ENCODE data around the gene CALHM3. TPM values are rescaled to one million over a fixed set of nuclear protein-coding genes. Genes with fewer than 3 reads are reported as not detected.
"Not testable (repeated sequence)": the region's sequence is repeated elsewhere in the genome, so short reads cannot be mapped to it uniquely, and the experiment has no call there.

CALHM3 gene
- total RNA-seq, 2 experiments from 2014 or later, result not detected

- ChIA-PET CTCF (ENCODE audit: unreplicated experiment) (interaction anchor here (0.6 kb wide), 1 partner anchor 108 kb away, joined by 3 read pairs; no protein-coding TSS in a partner anchor), POLR2A (no interaction called here)
- H3K4me3 ChIP-seq (ENCODE audit: low read depth, low read length, poor library complexity, severe bottlenecking), result no peak overlapping the region
- TF ChIP-seq CTCF (conservative IDR thresholded peaks at IDR 0.05; ENCODE audit: low read length), result no peak
- TF ChIP-seq EZH2phosphoT487 (IDR thresholded peaks at IDR 0.05; ENCODE audit: borderline replicate concordance, low read depth, low read length), result no peak
- no TSS peak for BruUV-seq (replicated peaks)
- intact Hi-C loops (cut with micrococcal nuclease; ENCODE audit: unreplicated experiment), result no loop called here
- no peak overlapping the region for H3K27ac ChIP-seq (ENCODE audit: low read depth, low read length, poor library complexity, severe bottlenecking)
- DNase-seq (ENCODE audit: low spot score), result no peak
- no peaks in the 10 kb centered on the region for H4K20me1 ChIP-seq (ENCODE audit: insufficient read depth, low read length)
- H3K36me3 ChIP-seq (ENCODE audit: insufficient read depth, low read length), result no peaks in the 10 kb centered on the region
- H3K9me3 ChIP-seq (ENCODE audit: low read length), result no peaks in the 10 kb centered on the region
- H3K4me2 ChIP-seq (ENCODE audit: low read length), result no peak overlapping the region
- no peaks in the 10 kb centered on the region for H3K9me2 ChIP-seq (ENCODE audit: insufficient read depth, low read length)
- H2AFZ ChIP-seq (ENCODE audit: low read length), result no peak overlapping the region
- H3K79me2 ChIP-seq (ENCODE audit: insufficient read depth, low read depth, low read length), result no peaks in the 10 kb centered on the region
- H3K4me1 ChIP-seq (ENCODE audit: insufficient read depth, low read length, poor library complexity, severe bottlenecking), result peaks cover 25% of the 10 kb centered on the region
Observed at GRCh38 chr10:103491729-103492364, 12.8 kb upstream of the CALHM3 start.

GRCh38 chr10:103490986-103491314 is 11.9 kb upstream of the CALHM3 start:
- ChIA-PET CTCF (ENCODE audit: unreplicated experiment) (interaction anchor here (0.6 to 0.7 kb wide), 2 partner anchors 14 to 215 kb away, joined by 3 read pairs; no protein-coding TSS in a partner anchor), POLR2A (interaction anchor here (0.9 to 1.4 kb wide), 2 partner anchors 15 to 95 kb away, joined by 3 read pairs; partner anchors contain the start of genes ATP5MK and PDCD11)
- no TSS peak for BruUV-seq (replicated peaks)
- H3K4me3 ChIP-seq (ENCODE audit: low read depth, low read length, poor library complexity, severe bottlenecking), result no peak overlapping the region
- DNase-seq (ENCODE audit: low spot score), result no peak
- H4K20me1 ChIP-seq (ENCODE audit: insufficient read depth, low read length), result no peaks in the 10 kb centered on the region
- no peaks in the 10 kb centered on the region for H3K79me2 ChIP-seq (ENCODE audit: insufficient read depth, low read depth, low read length)
- no peaks in the 10 kb centered on the region for H3K36me3 ChIP-seq (ENCODE audit: insufficient read depth, low read length)
- no peaks in the 10 kb centered on the region for H3K9me3 ChIP-seq (ENCODE audit: low read length)
- H3K4me2 ChIP-seq (ENCODE audit: low read length), result peak overlapping the region; percentile 23; the same call in 1 of the 2 replicates
- H3K27ac ChIP-seq (ENCODE audit: low read depth, low read length, poor library complexity, severe bottlenecking), result peak overlapping the region; percentile 6
- H2AFZ ChIP-seq (ENCODE audit: low read length), result no peak overlapping the region
- H3K4me1 ChIP-seq (ENCODE audit: insufficient read depth, low read length, poor library complexity, severe bottlenecking), result peaks cover 25% of the 10 kb centered on the region
- H3K9me2 ChIP-seq (ENCODE audit: insufficient read depth, low read length), result no peaks in the 10 kb centered on the region
- intact Hi-C loops (cut with micrococcal nuclease; ENCODE audit: unreplicated experiment), result no loop called here
- TF ChIP-seq EZH2phosphoT487 (IDR thresholded peaks at IDR 0.05; ENCODE audit: borderline replicate concordance, low read depth, low read length) (no peak), CTCF (conservative IDR thresholded peaks at IDR 0.05; ENCODE audit: low read length) (no peak)

- ChIA-PET POLR2A (no interaction called here), CTCF (ENCODE audit: unreplicated experiment) (no interaction called here)
- Histone ChIP-seq H3K9me3 (ENCODE audit: low read length) (no peaks in the 10 kb centered on the region), H3K9me2 (ENCODE audit: insufficient read depth, low read length) (no peaks in the 10 kb centered on the region), H2AFZ (ENCODE audit: low read length) (no peak overlapping the region), H3K27ac (ENCODE audit: low read depth, low read length, poor library complexity, severe bottlenecking) (no peak overlapping the region), H3K79me2 (ENCODE audit: insufficient read depth, low read depth, low read length) (no peaks in the 10 kb centered on the region), H3K4me1 (ENCODE audit: insufficient read depth, low read length, poor library complexity, severe bottlenecking) (peaks cover 12% of the 10 kb centered on the region), H3K36me3 (ENCODE audit: insufficient read depth, low read length) (no peaks in the 10 kb centered on the region), H3K4me2 (ENCODE audit: low read length) (no peak overlapping the region), H4K20me1 (ENCODE audit: insufficient read depth, low read length) (no peaks in the 10 kb centered on the region), H3K4me3 (ENCODE audit: low read depth, low read length, poor library complexity, severe bottlenecking) (no peak overlapping the region)
- TF ChIP-seq EZH2phosphoT487 (IDR thresholded peaks at IDR 0.05; ENCODE audit: borderline replicate concordance, low read depth, low read length) (no peak), CTCF (conservative IDR thresholded peaks at IDR 0.05; ENCODE audit: low read length) (no peak)
- intact Hi-C loops (cut with micrococcal nuclease; ENCODE audit: unreplicated experiment), result no loop called here
- no TSS peak for BruUV-seq (replicated peaks)
- no peak for DNase-seq (ENCODE audit: low spot score)
Observed at GRCh38 chr10:103487410-103487708, 8.3 kb upstream of the CALHM3 start.

- H3K4me3 ChIP-seq (ENCODE audit: low read depth, low read length, poor library complexity, severe bottlenecking); DNase-seq (ENCODE audit: low spot score); CTCF ChIA-PET (ENCODE audit: unreplicated experiment); BruUV-seq (replicated peaks); H4K20me1 ChIP-seq (ENCODE audit: insufficient read depth, low read length); H3K79me2 ChIP-seq (ENCODE audit: insufficient read depth, low read depth, low read length); H3K9me2 ChIP-seq (ENCODE audit: insufficient read depth, low read length); H3K4me2 ChIP-seq (ENCODE audit: low read length); intact Hi-C loops (cut with micrococcal nuclease; ENCODE audit: unreplicated experiment); H3K27ac ChIP-seq (ENCODE audit: low read depth, low read length, poor library complexity, severe bottlenecking); H3K36me3 ChIP-seq (ENCODE audit: insufficient read depth, low read length); POLR2A ChIA-PET; H2AFZ ChIP-seq (ENCODE audit: low read length); H3K9me3 ChIP-seq (ENCODE audit: low read length): not testable (repeated sequence)
- peaks cover 12% of the 10 kb centered on the region for H3K4me1 ChIP-seq (ENCODE audit: insufficient read depth, low read length, poor library complexity, severe bottlenecking)
Observed at GRCh38 chr10:103486635-103487409, 7.8 kb upstream of the CALHM3 start.
